IMR-90 (cell line): ENCODE measurements around the gene RIMS1. TPM values are rescaled to one million over a fixed set of nuclear protein-coding genes. Genes with fewer than 3 reads are reported as not detected.

Experiments used
- ATAC-seq: fragments of 200-7000 bp; cut with Tn5 transposase; 2 replicates; pipeline ENCODE4 v1.9.1; 2020; ENCODE audit warnings: low read depth, mild to moderate bottlenecking, moderate library complexity
- BruUV-seq: library from RNA; stranded (reverse); fragments of 400-500 nt; replicated peaks from 2 replicates; lab custom pipeline; 2021; lab: Mats Ljungman, UMichigan
- CTCF ChIA-PET: fragments of 300-600 bp; formaldehyde crosslinking; extraction: SDS; loops from one replicate; lab custom pipeline; 2021; ENCODE audit warnings: antibody characterized with exemption; lab: Yijun Ruan, JAX
- POLR2A ChIA-PET: fragments of 300-600 bp; sonication (Branson Sonifier 250); formaldehyde crosslinking; loops from one replicate; lab custom pipeline; 2022; ENCODE audit warnings: antibody characterized with exemption; ENCODE audit not compliant: unreplicated experiment; lab: Charles Lee
- DNase-seq: peaks from one replicate; pipeline ENCODE4 v3.0.0; 2013
- H2AFZ ChIP-seq: replicated peaks from 2 replicates; pipeline ENCODE3; 2013; ENCODE audit warnings: low read length, mild to moderate bottlenecking; ENCODE audit not compliant: poor library complexity
- H2AK5ac ChIP-seq: 2 replicates; pipeline ENCODE4 v1.6.1; 2013; ENCODE audit warnings: low read depth, low read length, inconsistent platforms
- H2AK9ac ChIP-seq: replicated peaks from 2 replicates; pipeline ENCODE3; 2013; ENCODE audit warnings: mild to moderate bottlenecking, low read depth, low read length, moderate library complexity; ENCODE audit not compliant: poor library complexity
- H2BK120ac ChIP-seq: 2 replicates; pipeline ENCODE4 v1.6.1; 2013; ENCODE audit warnings: low read depth, low read length, inconsistent platforms
- H2BK15ac ChIP-seq: 3 replicates; pipeline ENCODE4 v1.6.1; 2013; ENCODE audit warnings: low read depth, low read length, inconsistent platforms
- H2BK20ac ChIP-seq: 2 replicates; pipeline ENCODE4 v1.6.1; 2013; ENCODE audit warnings: low read depth, mild to moderate bottlenecking, inconsistent platforms, low read length, moderate library complexity
- H2BK5ac ChIP-seq: 2 replicates; pipeline ENCODE4 v1.6.1; 2013; ENCODE audit warnings: mild to moderate bottlenecking, low read depth, low read length, inconsistent platforms; ENCODE audit not compliant: poor library complexity, severe bottlenecking
- H3K14ac ChIP-seq: replicated peaks from 2 replicates; pipeline ENCODE4 v1.6.1; 2013; ENCODE audit warnings: low read depth, low read length, inconsistent platforms
- H3K18ac ChIP-seq: 2 replicates; pipeline ENCODE4 v1.6.1; 2013; ENCODE audit warnings: low read depth, low read length, control low read depth
- H3K23ac ChIP-seq: 2 replicates; pipeline ENCODE4 v1.6.1; 2013; ENCODE audit warnings: low read depth, low read length, inconsistent platforms
- H3K27ac ChIP-seq: 2 replicates; pipeline ENCODE4 v1.5.1; 2013; ENCODE audit warnings: mild to moderate bottlenecking, control low read depth, low read length; ENCODE audit not compliant: insufficient read depth
- H3K27me3 ChIP-seq: 2 replicates; pipeline ENCODE4 v1.6.1; 2013; ENCODE audit warnings: low read length; ENCODE audit not compliant: control insufficient read depth, insufficient read depth
- H3K36me3 ChIP-seq: 2 replicates; pipeline ENCODE4 v1.6.1; 2013; ENCODE audit warnings: low read length, mixed read lengths; ENCODE audit not compliant: control insufficient read depth, insufficient read depth
- H3K4ac ChIP-seq: 2 replicates; pipeline ENCODE4 v1.6.1; 2013; ENCODE audit warnings: low read depth, low read length, inconsistent platforms
- H3K4me1 ChIP-seq: 2 replicates; pipeline ENCODE4 v1.6.1; 2013; ENCODE audit warnings: low read length, mixed read lengths; ENCODE audit not compliant: control insufficient read depth, insufficient read depth
- H3K4me2 ChIP-seq: 2 replicates; pipeline ENCODE4 v1.6.1; 2013; ENCODE audit warnings: low read depth, mild to moderate bottlenecking, control low read depth, low read length, moderate library complexity
- H3K4me3 ChIP-seq: 2 replicates; pipeline ENCODE4 v1.5.1; 2013; ENCODE audit warnings: low read depth, mild to moderate bottlenecking, control low read depth, low read length, moderate library complexity; ENCODE audit not compliant: insufficient read depth
- H3K56ac ChIP-seq: 2 replicates; pipeline ENCODE4 v1.6.1; 2013; ENCODE audit warnings: low read length, inconsistent platforms; ENCODE audit not compliant: insufficient read depth; ENCODE audit errors: extremely low read depth
- H3K79me1 ChIP-seq, 2 experiments: 2 replicates each; pipeline ENCODE4 v1.6.1; 2013; ENCODE audit warnings: low read length in 2 of 2, inconsistent platforms in 1 of 2, low read depth in 1 of 2
- H3K9ac ChIP-seq: 2 replicates; pipeline ENCODE4 v1.6.1; 2013; ENCODE audit warnings: low read depth, low read length, control low read depth
- H3K9me1 ChIP-seq: 2 replicates; pipeline ENCODE4 v1.6.1; 2013; ENCODE audit warnings: low read length, inconsistent platforms; ENCODE audit not compliant: insufficient read depth
- H3K9me3 ChIP-seq: 2 replicates; pipeline ENCODE4 v1.6.1; 2013; ENCODE audit warnings: low read length; ENCODE audit not compliant: control insufficient read depth, insufficient read depth
- H4K20me1 ChIP-seq: 2 replicates; pipeline ENCODE4 v1.6.1; 2013; ENCODE audit warnings: low read length, inconsistent platforms; ENCODE audit not compliant: insufficient read depth
- H4K5ac ChIP-seq: 2 replicates; pipeline ENCODE4 v1.6.1; 2013; ENCODE audit warnings: mild to moderate bottlenecking, low read depth, low read length, control low read depth
- H4K8ac ChIP-seq, 2 experiments: 2 replicates each; pipeline ENCODE4 v1.6.1; 2013; ENCODE audit warnings: low read depth in 2 of 2, low read length in 2 of 2, control low read depth in 1 of 2, inconsistent platforms in 1 of 2
- H4K91ac ChIP-seq: 2 replicates; pipeline ENCODE4 v1.6.1; 2013; ENCODE audit warnings: low read depth, low read length, inconsistent platforms; ENCODE audit not compliant: insufficient read depth
- CHD1 ChIP-seq: IDR thresholded peaks from 2 replicates; pipeline ENCODE4 v1.6.1; 2012; ENCODE audit warnings: low read depth, low read length, improper control_type of control experiment
- CTCF ChIP-seq: conservative IDR thresholded peaks from 2 replicates; pipeline ENCODE4 v1.5.1; 2012; ENCODE audit warnings: mild to moderate bottlenecking, low read depth, low read length, improper control_type of control experiment
- FOS ChIP-seq: fragments of 150-350 bp; IDR thresholded peaks from 2 replicates; pipeline ENCODE4 v1.6.1; 2016; ENCODE audit warnings: low read depth, low read length
- MAFK ChIP-seq: IDR thresholded peaks from 2 replicates; pipeline ENCODE4 v1.6.1; 2012; ENCODE audit warnings: low read depth, low read length, improper control_type of control experiment
- MXI1 ChIP-seq: IDR thresholded peaks from 2 replicates; pipeline ENCODE4 v1.6.1; 2012; ENCODE audit warnings: low read depth, mild to moderate bottlenecking, low read length, moderate library complexity, borderline replicate concordance
- POLR2A ChIP-seq: IDR thresholded peaks from 2 replicates; pipeline ENCODE4 v1.6.1; 2012; ENCODE audit warnings: mild to moderate bottlenecking, low read depth, low read length
- RAD21 ChIP-seq: IDR thresholded peaks from 2 replicates; pipeline ENCODE4 v1.6.1; 2012; ENCODE audit warnings: low read length, improper control_type of control experiment
- WGBS, 2 experiments: methylation state at CpG; one replicate each; pipeline versions ENCODE4 v1.1.5 to v1.1.7; 2013; ENCODE audit warnings: missing lambda C conversion rate in 2 of 2; ENCODE audit not compliant: insufficient read length in 1 of 2; ENCODE audit errors: extremely low coverage in 2 of 2; 5-methylcytosine and 5-hydroxymethylcytosine counted together
- dilution Hi-C: fragments of 300-500 bp; cut with HindIII; formaldehyde crosslinking; loops from one replicate; pipeline ENCODE4 v1.14.3; 2018; ENCODE audit warnings: low sequenced_read_pairs; ENCODE audit not compliant: unreplicated experiment
- in situ Hi-C: fragments of 300-500 bp; cut with MboI; formaldehyde crosslinking; loops from 3 replicates; pipeline ENCODE4 v1.14.3; 2019; ENCODE audit warnings: low sequenced_read_pairs, inconsistent platforms, mixed read lengths
- intact Hi-C: fragments of 100-400 bp; cut with micrococcal nuclease; formaldehyde crosslinking; loops from 2 replicates; pipeline ENCODE4 v1.10.0; 2022
- polyA plus RNA-seq, 3 experiments: library from polyadenylated mRNA; depleted of rRNA; stranded (reverse); fragments of >200 nt; gene quantifications; 2 replicates each; pipeline ENCODE4 v1.2.3, GENCODE V29; 2012; ENCODE audit warnings: low replicate concordance in 1 of 3
- total RNA-seq: library from RNA; depleted of rRNA; stranded (reverse); fragments of >200 nt; gene quantifications from 2 replicates; pipeline ENCODE4 v1.2.3, GENCODE V29; 2012

The RIMS1 gene
- total and polyA plus RNA-seq, 2 of the 4 experiments (the other 2 are of a cell fraction), result 0.44 to 3.8 TPM

DNA sequence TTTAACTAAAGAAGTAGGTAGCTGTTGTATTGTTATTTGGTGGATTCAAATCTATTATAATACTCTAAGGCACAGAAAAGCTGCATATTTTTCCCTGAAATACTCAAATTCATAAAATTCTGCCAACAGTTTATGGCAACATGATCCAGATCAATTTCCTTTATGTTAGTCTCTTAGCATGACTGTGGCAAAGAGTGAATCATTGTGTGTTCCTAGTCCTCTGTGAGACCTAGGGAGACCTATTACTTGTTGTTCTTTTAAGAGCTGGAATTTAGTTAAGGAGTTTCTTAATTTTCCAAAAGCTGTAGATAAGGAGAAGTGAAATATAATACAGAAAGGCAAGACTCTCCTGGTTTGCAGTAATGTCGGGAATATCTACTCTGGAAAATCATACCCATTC, 149.6 kb downstream of the RIMS1 start:
- H3K4me3 ChIP-seq, result no peak overlapping the region
- TF ChIP-seq FOS (no peak), MAFK (no peak), RAD21 (no peak), CTCF (no peak), CHD1 (no peak), MXI1 (no peak), POLR2A (no peak)
- no peaks in the 10 kb centered on the region for H3K9me1 ChIP-seq
- no peak overlapping the region for H2AK5ac ChIP-seq
- no peak overlapping the region for H3K4ac ChIP-seq
- no peak overlapping the region for H2BK20ac ChIP-seq
- H3K23ac ChIP-seq, result no peak overlapping the region
- no peak overlapping the region for H2AFZ ChIP-seq
- H2BK120ac ChIP-seq, result no peak overlapping the region
- no peak overlapping the region for H4K91ac ChIP-seq
- no peak overlapping the region for H3K56ac ChIP-seq
- DNase-seq (no peak), ATAC-seq (no peak)
- dilution Hi-C loops, result no loop called here
- no peak overlapping the region for H2BK15ac ChIP-seq
- H3K18ac ChIP-seq, result no peak overlapping the region
- no peak overlapping the region for H4K5ac ChIP-seq
- no peak overlapping the region for H3K27ac ChIP-seq
- in situ Hi-C loops, result no loop called here
- H3K4me1 ChIP-seq, result no peaks in the 10 kb centered on the region
- ChIA-PET CTCF (no interaction called here), POLR2A (no interaction called here)
- H2BK5ac ChIP-seq, result no peak overlapping the region
- H3K9me3 ChIP-seq, result no peaks in the 10 kb centered on the region
- no peak overlapping the region for H3K14ac ChIP-seq
- no peaks in the 10 kb centered on the region for H3K27me3 ChIP-seq
- intact Hi-C loops, result no loop called here
- H3K36me3 ChIP-seq, result no peaks in the 10 kb centered on the region
- H3K4me2 ChIP-seq, result no peak overlapping the region
- WGBS, 2 experiments, result no CpG with 5 or more reads among the region's 1 CpG
- no TSS peak for BruUV-seq
- no peaks in the 10 kb centered on the region for H4K20me1 ChIP-seq
- no peak overlapping the region for H4K8ac ChIP-seq
- H2AK9ac ChIP-seq, result no peak overlapping the region
- H3K79me1 ChIP-seq, result no peaks in the 10 kb centered on the region
- no peak overlapping the region for H3K9ac ChIP-seq
